ENCODE measurements around the gene CNGB1.

DNA sequence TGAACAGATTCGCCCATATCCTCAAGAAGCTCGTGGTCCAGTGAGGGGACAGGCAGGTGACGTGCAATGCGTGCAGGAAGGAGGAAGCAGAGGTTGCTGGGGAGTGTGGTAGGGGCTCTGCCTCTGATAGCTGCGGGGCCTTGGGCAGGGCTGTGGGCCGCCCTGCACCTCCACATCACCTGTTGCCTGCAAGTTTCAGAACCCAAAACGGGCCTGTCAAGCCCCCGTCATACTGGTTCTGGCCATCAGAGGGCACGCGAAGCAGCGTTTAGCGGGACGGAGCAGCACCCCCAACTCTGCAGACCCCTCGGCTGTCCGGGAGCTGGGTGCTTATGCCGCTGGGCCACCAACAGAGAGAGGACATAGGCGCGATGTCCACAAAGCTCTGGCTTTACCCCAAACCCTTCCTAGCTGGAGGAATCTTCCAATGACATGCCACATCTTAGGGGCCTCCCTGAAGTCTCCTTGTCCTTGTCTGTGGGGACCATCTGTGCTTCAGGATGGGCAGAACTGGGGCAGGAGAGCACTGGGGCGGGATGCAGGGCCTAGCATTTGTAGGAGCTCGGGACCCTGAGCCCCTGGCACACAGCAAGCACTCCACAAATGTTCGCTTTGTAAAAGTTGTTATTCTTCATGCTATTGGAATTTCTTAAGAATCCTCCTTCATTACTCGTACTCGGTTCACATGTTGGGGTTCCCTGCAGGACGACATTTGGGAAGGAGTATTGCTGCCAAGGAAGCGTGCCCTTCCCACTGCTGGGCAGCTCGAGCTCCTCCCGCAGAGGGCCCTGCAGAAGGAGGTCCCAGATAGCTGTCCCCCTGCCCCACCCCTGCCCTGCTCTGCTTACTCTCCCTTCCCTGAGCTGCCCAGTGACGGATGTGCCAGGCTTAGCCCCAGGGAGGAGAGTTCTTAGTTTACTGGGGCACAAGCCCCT lies 64.3 kb downstream of the CNGB1 start:
- TF ChIP-seq EZH2 (IDR thresholded peaks at IDR 0.05; ENCODE audit: borderline replicate concordance, low read length) (no peak), CTCF (conservative IDR thresholded peaks at IDR 0.05 in 1 of 2, IDR thresholded peaks at IDR 0.05 in 1 of 2; ENCODE audit: extremely low read depth in 1 of 2, insufficient read depth in 1 of 2, low read depth in 1 of 2, low read length in 2 of 2) (peak; percentile 54 to 75)

Measured in mammary epithelial cell (primary cell).